Measurements from ENCODE around the gene NFX1. TPM values are rescaled to one million over a fixed set of nuclear protein-coding genes. Genes with fewer than 3 reads are reported as not detected.

The NFX1 gene
- total RNA-seq, 1 experiment from 2014 or later, result 15.4 TPM

- Histone ChIP-seq H3K4me2 (ENCODE audit: low read length) (no peak overlapping the region), H4K20me1 (ENCODE audit: low read length) (no peaks in the 10 kb centered on the region), H3K27me3 (ENCODE audit: low read length) (no peaks in the 10 kb centered on the region), H3K4me3 (ENCODE audit: low read length) (no peak overlapping the region), H2AFZ (ENCODE audit: low read length) (no peak overlapping the region), H3K27ac (ENCODE audit: low read length) (no peak overlapping the region), H3K9me3 (ENCODE audit: low read length) (no peaks in the 10 kb centered on the region), H3K79me2 (ENCODE audit: low read length) (no peaks in the 10 kb centered on the region), H3K4me1 (ENCODE audit: insufficient read depth, low read length) (peaks cover 5% of the 10 kb centered on the region; the same call in 1 of the 2 replicates), H3K9ac (ENCODE audit: low read length) (no peak overlapping the region), H3F3A (ENCODE audit: low read length, unreplicated experiment) (no peaks in the 10 kb centered on the region), H3K36me3 (ENCODE audit: low read depth, low read length) (no peaks in the 10 kb centered on the region), H3K9me2 (replicated peaks; ENCODE audit: low read length) (no peaks in the 10 kb centered on the region)
- intact Hi-C loops (cut with micrococcal nuclease), result no loop called here
- DNase-seq, result no peak
- no peak for ATAC-seq
- CTCF ChIA-PET, result no interaction called here
- no TSS peak for BruUV-seq (replicated peaks)
- no peak for TF ChIP-seq CTCF (conservative IDR thresholded peaks at IDR 0.05; ENCODE audit: low read depth, low read length)
- POLR2A ChIA-PET (ENCODE audit: unreplicated experiment), result no interaction called here
Measured at GRCh38 chr9:33379666-33380389, 89.5 kb downstream of the NFX1 start.

GRCh38 chr9:33380390-33381094, 90.2 kb downstream of the NFX1 start:
- Histone ChIP-seq H3K9me2 (replicated peaks; ENCODE audit: low read length) (no peaks in the 10 kb centered on the region), H2AFZ (ENCODE audit: low read length) (no peak overlapping the region), H3K27ac (ENCODE audit: low read length) (no peak overlapping the region), H3F3A (ENCODE audit: low read length, unreplicated experiment) (no peaks in the 10 kb centered on the region), H4K20me1 (ENCODE audit: low read length) (no peaks in the 10 kb centered on the region), H3K9me3 (ENCODE audit: low read length) (no peaks in the 10 kb centered on the region), H3K4me3 (ENCODE audit: low read length) (no peak overlapping the region), H3K79me2 (ENCODE audit: low read length) (no peaks in the 10 kb centered on the region), H3K36me3 (ENCODE audit: low read depth, low read length) (no peaks in the 10 kb centered on the region), H3K9ac (ENCODE audit: low read length) (no peak overlapping the region), H3K4me2 (ENCODE audit: low read length) (no peak overlapping the region), H3K27me3 (ENCODE audit: low read length) (no peaks in the 10 kb centered on the region), H3K4me1 (ENCODE audit: insufficient read depth, low read length) (no peaks in the 10 kb centered on the region)
- BruUV-seq (replicated peaks), result no TSS peak
- no peak for TF ChIP-seq EZH2phosphoT487 (IDR thresholded peaks at IDR 0.05; ENCODE audit: borderline replicate concordance, low read length)
- TF ChIP-seq CTCF (conservative IDR thresholded peaks at IDR 0.05; ENCODE audit: low read depth, low read length), result no peak
- no peak for TF ChIP-seq EZH2 (IDR thresholded peaks at IDR 0.05; ENCODE audit: low read length, unreplicated experiment)
- ChIA-PET POLR2A (ENCODE audit: unreplicated experiment) (no interaction called here), CTCF (no interaction called here)
- DNase-seq (no peak), ATAC-seq (no peak)
- intact Hi-C loops (cut with micrococcal nuclease), result no loop called here

GRCh38 chr9:33381231-33381791, 91.0 kb downstream of the NFX1 start:
- H3K27ac ChIP-seq (ENCODE audit: low read length), result no peak overlapping the region
- H2AFZ ChIP-seq (ENCODE audit: low read length), result no peak overlapping the region
- intact Hi-C loops (cut with micrococcal nuclease), result no loop called here

More at GRCh38 chr9:33381231-33381791, 91.0 kb downstream of the NFX1 start:
- H3K4me2 ChIP-seq (ENCODE audit: low read length), result no peak overlapping the region
- no peaks in the 10 kb centered on the region for H3K9me3 ChIP-seq (ENCODE audit: low read length)
- no peaks in the 10 kb centered on the region for H3K27me3 ChIP-seq (ENCODE audit: low read length)
- no peaks in the 10 kb centered on the region for H3F3A ChIP-seq (ENCODE audit: low read length, unreplicated experiment)
- H3K79me2 ChIP-seq (ENCODE audit: low read length), result no peaks in the 10 kb centered on the region
- DNase-seq (no peak), ATAC-seq (no peak)
- ChIA-PET POLR2A (ENCODE audit: unreplicated experiment) (no interaction called here), CTCF (interaction anchor here (0.6 kb wide), 1 partner anchor 268 kb away, joined by 3 read pairs; no protein-coding TSS in a partner anchor)
- H3K4me1 ChIP-seq (ENCODE audit: insufficient read depth, low read length), result no peaks in the 10 kb centered on the region
- TF ChIP-seq EZH2phosphoT487 (IDR thresholded peaks at IDR 0.05; ENCODE audit: borderline replicate concordance, low read length) (no peak), EZH2 (IDR thresholded peaks at IDR 0.05; ENCODE audit: low read length, unreplicated experiment) (no peak), CTCF (conservative IDR thresholded peaks at IDR 0.05; ENCODE audit: low read depth, low read length) (no peak)
- no peak overlapping the region for H3K4me3 ChIP-seq (ENCODE audit: low read length)
- H3K9ac ChIP-seq (ENCODE audit: low read length), result no peak overlapping the region
- no peaks in the 10 kb centered on the region for H3K9me2 ChIP-seq (replicated peaks; ENCODE audit: low read length)
- H4K20me1 ChIP-seq (ENCODE audit: low read length), result no peaks in the 10 kb centered on the region
- no peaks in the 10 kb centered on the region for H3K36me3 ChIP-seq (ENCODE audit: low read depth, low read length)
- BruUV-seq (replicated peaks), result no TSS peak
